ENCODE data around the gene RMI1.

DNA sequence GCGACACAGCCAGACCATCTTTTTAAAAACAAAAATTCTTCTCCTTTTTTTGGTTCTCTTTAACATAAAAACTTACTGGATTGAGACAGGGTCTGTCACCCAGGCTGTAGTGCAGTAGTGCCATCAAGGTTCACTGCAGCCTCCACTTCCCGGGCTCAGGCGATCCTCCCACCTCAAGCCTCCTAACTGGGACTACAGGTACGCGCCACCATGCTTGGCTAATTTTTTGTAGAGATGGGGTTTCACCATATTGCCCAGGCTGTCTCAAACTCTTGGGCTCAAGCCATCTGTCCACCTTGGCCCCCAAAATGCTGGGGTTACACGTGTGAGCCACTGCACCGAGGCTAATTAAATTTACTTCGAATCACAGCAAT lies 14.4 kb upstream of the RMI1 start:
- TF ChIP-seq POLR2A (IDR thresholded peaks at IDR 0.05; ENCODE audit: low read depth, low read length): no peak
- TF ChIP-seq, protein P1, sequence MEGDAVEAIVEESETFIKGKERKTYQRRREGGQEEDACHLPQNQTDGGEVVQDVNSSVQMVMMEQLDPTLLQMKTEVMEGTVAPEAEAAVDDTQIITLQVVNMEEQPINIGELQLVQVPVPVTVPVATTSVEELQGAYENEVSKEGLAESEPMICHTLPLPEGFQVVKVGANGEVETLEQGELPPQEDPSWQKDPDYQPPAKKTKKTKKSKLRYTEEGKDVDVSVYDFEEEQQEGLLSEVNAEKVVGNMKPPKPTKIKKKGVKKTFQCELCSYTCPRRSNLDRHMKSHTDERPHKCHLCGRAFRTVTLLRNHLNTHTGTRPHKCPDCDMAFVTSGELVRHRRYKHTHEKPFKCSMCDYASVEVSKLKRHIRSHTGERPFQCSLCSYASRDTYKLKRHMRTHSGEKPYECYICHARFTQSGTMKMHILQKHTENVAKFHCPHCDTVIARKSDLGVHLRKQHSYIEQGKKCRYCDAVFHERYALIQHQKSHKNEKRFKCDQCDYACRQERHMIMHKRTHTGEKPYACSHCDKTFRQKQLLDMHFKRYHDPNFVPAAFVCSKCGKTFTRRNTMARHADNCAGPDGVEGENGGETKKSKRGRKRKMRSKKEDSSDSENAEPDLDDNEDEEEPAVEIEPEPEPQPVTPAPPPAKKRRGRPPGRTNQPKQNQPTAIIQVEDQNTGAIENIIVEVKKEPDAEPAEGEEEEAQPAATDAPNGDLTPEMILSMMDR (IDR thresholded peaks at IDR 0.05; ENCODE audit: extremely low read depth in 1 of 2, insufficient read depth in 1 of 2, low read depth in 1 of 2, low read length in 2 of 2): no peak

All from endothelial cell of umbilical vein (primary cell).